ENCODE results near the gene ADRA2C. TPM values are rescaled to one million over a fixed set of nuclear protein-coding genes. Genes with fewer than 3 reads are reported as not detected.
A peak's percentile ranks its signal among the peaks of the same experiment; 100 is the strongest.

ADRA2C gene
- total RNA-seq, 2 donors from 2014 or later: 0.59 to 28.6 TPM

DNA sequence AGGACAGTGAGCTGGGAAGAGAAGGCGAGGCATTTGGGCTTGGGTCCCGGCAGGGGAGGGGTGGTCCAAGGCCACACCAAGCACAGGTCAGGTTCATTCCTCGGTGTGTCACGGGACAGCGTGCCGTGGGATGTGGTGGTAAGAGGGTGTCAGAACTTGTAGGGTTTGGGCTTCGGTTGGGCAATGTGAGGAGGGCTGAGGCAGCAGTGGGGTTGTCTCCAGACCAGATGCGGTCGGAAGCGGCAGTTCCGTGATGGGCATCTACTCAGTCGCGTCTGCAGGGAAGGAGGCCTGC lies 22.1 kb downstream of the ADRA2C start:
- TF ChIP-seq POLR2AphosphoS5 (IDR thresholded peaks at IDR 0.05) (no peak), POLR2A (IDR thresholded peaks at IDR 0.05) (no peak)
- TF ChIP-seq, protein P1, sequence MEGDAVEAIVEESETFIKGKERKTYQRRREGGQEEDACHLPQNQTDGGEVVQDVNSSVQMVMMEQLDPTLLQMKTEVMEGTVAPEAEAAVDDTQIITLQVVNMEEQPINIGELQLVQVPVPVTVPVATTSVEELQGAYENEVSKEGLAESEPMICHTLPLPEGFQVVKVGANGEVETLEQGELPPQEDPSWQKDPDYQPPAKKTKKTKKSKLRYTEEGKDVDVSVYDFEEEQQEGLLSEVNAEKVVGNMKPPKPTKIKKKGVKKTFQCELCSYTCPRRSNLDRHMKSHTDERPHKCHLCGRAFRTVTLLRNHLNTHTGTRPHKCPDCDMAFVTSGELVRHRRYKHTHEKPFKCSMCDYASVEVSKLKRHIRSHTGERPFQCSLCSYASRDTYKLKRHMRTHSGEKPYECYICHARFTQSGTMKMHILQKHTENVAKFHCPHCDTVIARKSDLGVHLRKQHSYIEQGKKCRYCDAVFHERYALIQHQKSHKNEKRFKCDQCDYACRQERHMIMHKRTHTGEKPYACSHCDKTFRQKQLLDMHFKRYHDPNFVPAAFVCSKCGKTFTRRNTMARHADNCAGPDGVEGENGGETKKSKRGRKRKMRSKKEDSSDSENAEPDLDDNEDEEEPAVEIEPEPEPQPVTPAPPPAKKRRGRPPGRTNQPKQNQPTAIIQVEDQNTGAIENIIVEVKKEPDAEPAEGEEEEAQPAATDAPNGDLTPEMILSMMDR (IDR thresholded peaks at IDR 0.05): no peak
- H3K27me3 ChIP-seq (replicated peaks; ENCODE audit: insufficient read depth): peaks cover 3% of the 10 kb centered on the region
- WGBS: 89% methylated on average over 13 of the region's 13 CpGs

DNA sequence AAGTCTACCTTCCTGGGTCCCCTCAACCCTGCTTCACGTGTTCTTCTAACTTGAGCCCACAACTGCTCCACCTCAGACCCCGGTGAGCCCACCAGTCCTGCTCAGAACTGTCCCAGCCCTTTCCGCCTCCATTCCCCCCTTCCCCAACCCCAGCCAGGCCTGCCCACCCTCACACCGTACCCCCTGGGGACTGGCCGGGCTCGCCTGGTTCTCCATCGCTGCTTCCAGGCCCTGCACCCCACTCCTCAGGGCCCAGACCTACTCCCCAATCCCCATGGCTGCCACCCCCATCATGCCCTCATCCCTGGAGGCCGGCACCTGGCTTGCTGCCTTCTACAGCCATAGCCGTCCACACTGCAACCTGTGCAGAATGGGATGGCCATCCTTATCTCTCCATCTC lies 23.4 kb downstream of the ADRA2C start:
- H3K4me1 ChIP-seq (replicated peaks): no peaks in the 10 kb centered on the region
- intact Hi-C loops (cut with DNase I): no loop called here
- DNase-seq (ENCODE audit: low spot score): no peak
- H3K36me3 ChIP-seq: no peaks in the 10 kb centered on the region
- TF ChIP-seq, protein P1 (IDR thresholded peaks at IDR 0.05): no peak
- TF ChIP-seq POLR2A (IDR thresholded peaks at IDR 0.05): no peak
- TF ChIP-seq POLR2AphosphoS5 (IDR thresholded peaks at IDR 0.05): no peak
- no peak overlapping the region for H3K27ac ChIP-seq
- no peaks in the 10 kb centered on the region for H3K9me3 ChIP-seq
- H3K4me3 ChIP-seq: no peak overlapping the region
- 79% methylated on average over 9 of the region's 9 CpGs for WGBS
- no peaks in the 10 kb centered on the region for H3K27me3 ChIP-seq (replicated peaks; ENCODE audit: insufficient read depth)

More for the DNA sequence above, 22.1 kb downstream of the ADRA2C start:
- no peaks in the 10 kb centered on the region for H3K4me1 ChIP-seq (replicated peaks)
- H3K4me3 ChIP-seq: no peak overlapping the region
- no peaks in the 10 kb centered on the region for H3K36me3 ChIP-seq
- intact Hi-C loops (cut with DNase I): no loop called here
- no peak overlapping the region for H3K27ac ChIP-seq
- no peaks in the 10 kb centered on the region for H3K9me3 ChIP-seq
- no peak for DNase-seq (ENCODE audit: low spot score)

DNA sequence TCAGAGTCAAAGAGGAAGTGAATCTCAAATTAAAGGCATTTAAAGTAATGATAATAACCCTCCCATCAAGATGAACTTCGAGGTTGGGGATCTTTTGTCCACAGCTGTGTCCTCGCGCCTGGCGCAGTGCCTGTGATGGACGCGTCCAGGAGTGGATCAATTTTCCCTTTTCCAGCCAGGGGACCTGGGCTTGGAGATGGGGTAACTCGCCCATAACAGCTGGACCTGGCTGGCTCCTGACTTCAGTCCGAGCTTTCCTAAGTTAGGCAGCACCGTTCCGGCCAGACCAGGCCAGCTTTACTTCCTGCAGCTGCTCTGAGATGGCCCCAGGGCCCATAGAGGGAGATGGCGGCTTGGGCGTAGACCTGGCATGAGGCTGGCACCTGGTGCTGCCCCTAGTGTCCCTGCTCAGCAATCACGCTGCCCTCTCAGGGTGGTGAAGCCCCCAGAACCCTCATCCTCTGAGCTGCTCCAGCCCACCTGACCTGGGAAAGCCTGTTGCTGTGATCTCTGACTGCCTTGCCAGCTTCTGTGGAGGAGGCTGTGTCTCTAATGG lies 23.9 kb downstream of the ADRA2C start:
- no peaks in the 10 kb centered on the region for H3K9me3 ChIP-seq
- no peak overlapping the region for H3K4me3 ChIP-seq
- intact Hi-C loops (cut with DNase I): no loop called here
- no peak for TF ChIP-seq POLR2AphosphoS5 (IDR thresholded peaks at IDR 0.05)
- TF ChIP-seq, protein P1 (IDR thresholded peaks at IDR 0.05): no peak
- TF ChIP-seq POLR2A (IDR thresholded peaks at IDR 0.05): no peak
- H3K27ac ChIP-seq: no peak overlapping the region
- no peaks in the 10 kb centered on the region for H3K27me3 ChIP-seq (replicated peaks; ENCODE audit: insufficient read depth)
- no peak for DNase-seq (ENCODE audit: low spot score)
- no peaks in the 10 kb centered on the region for H3K4me1 ChIP-seq (replicated peaks)
- H3K36me3 ChIP-seq: no peaks in the 10 kb centered on the region
- 63% methylated on average over 13 of the region's 13 CpGs for WGBS

- H3K9me3 ChIP-seq: no peaks in the 10 kb centered on the region
- no peak overlapping the region for H3K27ac ChIP-seq
- TF ChIP-seq POLR2AphosphoS5 (IDR thresholded peaks at IDR 0.05) (no peak), POLR2A (IDR thresholded peaks at IDR 0.05) (no peak)
- WGBS: 73% methylated on average over 9 of the region's 9 CpGs
- H3K27me3 ChIP-seq (replicated peaks; ENCODE audit: insufficient read depth): no peaks in the 10 kb centered on the region
- no peaks in the 10 kb centered on the region for H3K4me1 ChIP-seq (replicated peaks)
- DNase-seq (ENCODE audit: low spot score): no peak
- H3K36me3 ChIP-seq: no peaks in the 10 kb centered on the region
- intact Hi-C loops (cut with DNase I): no loop called here
- no peak overlapping the region for H3K4me3 ChIP-seq
These were observed 25.1 kb downstream of the ADRA2C start for GRCh38 chr4:3791256-3791655.

DNA sequence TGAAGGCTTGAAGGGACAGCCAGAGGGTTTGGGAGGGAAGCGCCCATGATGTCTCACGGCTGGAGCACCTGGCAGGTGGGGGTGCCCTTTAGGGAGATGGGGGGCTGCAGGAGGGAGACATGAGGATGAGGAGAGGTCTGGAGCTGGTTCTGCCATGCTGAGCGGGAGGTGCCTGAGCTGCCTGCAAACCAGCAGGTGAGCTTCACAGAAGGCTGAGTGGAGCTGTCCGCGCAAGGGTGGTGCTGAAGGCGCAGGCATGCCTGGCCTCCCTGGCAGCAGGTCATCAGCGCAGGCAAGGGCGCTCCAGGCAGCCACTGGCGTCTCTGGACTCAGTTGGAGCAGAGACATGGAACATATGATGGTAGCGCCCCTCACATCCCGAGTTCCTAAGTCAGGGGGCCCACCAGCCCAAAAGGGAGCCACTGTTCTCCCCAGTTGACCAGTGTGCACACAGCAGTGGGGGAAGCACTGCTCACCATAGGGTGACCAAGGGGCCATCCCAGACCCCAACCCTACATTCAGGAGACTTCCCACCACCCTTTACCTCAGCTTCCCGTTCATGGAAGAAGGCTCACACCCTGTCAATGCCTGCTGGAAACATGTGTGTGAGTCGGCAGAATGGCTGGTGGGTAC lies 25.8 kb downstream of the ADRA2C start:
- Histone ChIP-seq H3K36me3 (no peaks in the 10 kb centered on the region), H3K9me3 (no peaks in the 10 kb centered on the region), H3K4me3 (no peak overlapping the region), H3K4me1 (replicated peaks) (no peaks in the 10 kb centered on the region), H3K27ac (no peak overlapping the region), H3K27me3 (replicated peaks; ENCODE audit: insufficient read depth) (no peaks in the 10 kb centered on the region)
- TF ChIP-seq POLR2AphosphoS5 (IDR thresholded peaks at IDR 0.05) (no peak), POLR2A (IDR thresholded peaks at IDR 0.05) (no peak)
- TF ChIP-seq, protein P1 (IDR thresholded peaks at IDR 0.05): no peak
- DNase-seq (ENCODE audit: low spot score): peak; percentile 32
- intact Hi-C loops (cut with DNase I): no loop called here
- 15% methylated on average over 13 of the region's 13 CpGs for WGBS
